ENCODE measurements around the gene ZNF331. TPM values are rescaled to one million over a fixed set of nuclear protein-coding genes. Genes with fewer than 3 reads are reported as not detected.

Gene ZNF331
- total and polyA plus RNA-seq, 2 of the 8 experiments (the other 6 are each of a cell fraction or from before 2014, with no cell fraction given), result 30.0 to 44.1 TPM

DNA sequence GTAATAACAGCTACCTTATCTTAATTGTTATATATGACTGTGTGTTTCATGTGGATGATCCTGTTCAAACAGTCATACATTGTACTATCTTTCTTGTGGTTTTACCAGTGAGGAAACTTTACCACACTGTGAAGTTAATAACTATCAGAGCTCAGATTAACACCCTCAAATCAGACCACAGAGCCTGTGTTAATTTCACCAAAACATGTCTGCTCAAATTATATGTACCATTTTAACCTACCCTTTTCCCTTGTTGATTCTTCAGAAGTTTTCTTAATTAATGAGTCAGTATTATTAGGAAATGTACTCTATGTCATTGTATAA is 1.8 kb upstream of the ZNF331 start:
- CTCF ChIA-PET (ENCODE audit: partially characterized antibody), result no interaction called here
- TF ChIP-seq MAX (IDR thresholded peaks at IDR 0.05) (no peak), POU5F1 (IDR thresholded peaks at IDR 0.05; ENCODE audit: low read depth, low read length) (no peak), POLR2AphosphoS5 (IDR thresholded peaks at IDR 0.05; ENCODE audit: low read depth, low read length) (no peak), HDAC2 (IDR thresholded peaks at IDR 0.05; ENCODE audit: borderline replicate concordance in 1 of 2, low read depth in 2 of 2, low read length in 2 of 2) (no peak), CBX8 (IDR thresholded peaks at IDR 0.05; ENCODE audit: borderline replicate concordance, low read depth, low read length) (no peak), SIX5 (IDR thresholded peaks at IDR 0.05; ENCODE audit: low read depth, low read length) (no peak), SIN3A (conservative IDR thresholded peaks at IDR 0.05 in 1 of 2, IDR thresholded peaks at IDR 0.05 in 1 of 2; ENCODE audit: low read depth in 1 of 2, low read length in 2 of 2) (no peak), RXRA (IDR thresholded peaks at IDR 0.05; ENCODE audit: insufficient read depth, low read depth, low read length) (no peak), NRF1 (IDR thresholded peaks at IDR 0.05; ENCODE audit: low read depth, low read length) (no peak), KDM1A (IDR thresholded peaks at IDR 0.05; ENCODE audit: borderline replicate concordance, low read length) (no peak), HDAC6 (IDR thresholded peaks at IDR 0.05; ENCODE audit: low read depth, low read length) (no peak)
- TF ChIP-seq, protein P1, sequence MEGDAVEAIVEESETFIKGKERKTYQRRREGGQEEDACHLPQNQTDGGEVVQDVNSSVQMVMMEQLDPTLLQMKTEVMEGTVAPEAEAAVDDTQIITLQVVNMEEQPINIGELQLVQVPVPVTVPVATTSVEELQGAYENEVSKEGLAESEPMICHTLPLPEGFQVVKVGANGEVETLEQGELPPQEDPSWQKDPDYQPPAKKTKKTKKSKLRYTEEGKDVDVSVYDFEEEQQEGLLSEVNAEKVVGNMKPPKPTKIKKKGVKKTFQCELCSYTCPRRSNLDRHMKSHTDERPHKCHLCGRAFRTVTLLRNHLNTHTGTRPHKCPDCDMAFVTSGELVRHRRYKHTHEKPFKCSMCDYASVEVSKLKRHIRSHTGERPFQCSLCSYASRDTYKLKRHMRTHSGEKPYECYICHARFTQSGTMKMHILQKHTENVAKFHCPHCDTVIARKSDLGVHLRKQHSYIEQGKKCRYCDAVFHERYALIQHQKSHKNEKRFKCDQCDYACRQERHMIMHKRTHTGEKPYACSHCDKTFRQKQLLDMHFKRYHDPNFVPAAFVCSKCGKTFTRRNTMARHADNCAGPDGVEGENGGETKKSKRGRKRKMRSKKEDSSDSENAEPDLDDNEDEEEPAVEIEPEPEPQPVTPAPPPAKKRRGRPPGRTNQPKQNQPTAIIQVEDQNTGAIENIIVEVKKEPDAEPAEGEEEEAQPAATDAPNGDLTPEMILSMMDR (IDR thresholded peaks at IDR 0.05; ENCODE audit: control extremely low read depth in 1 of 3, insufficient read depth in 1 of 3, low read depth in 1 of 3, low read length in 3 of 3), result no peak

More for the DNA sequence above, 1.8 kb upstream of the ZNF331 start:
- peaks cover 2% of the 10 kb centered on the region in 2 experiments for H4K20me1 ChIP-seq (replicated peaks in 1 of 2; ENCODE audit: control insufficient read depth in 1 of 2, insufficient read depth in 2 of 2, low read length in 2 of 2)
- H4K5ac ChIP-seq (ENCODE audit: insufficient read length, low read depth, low read length), result no peak overlapping the region
- no peak overlapping the region for H2BK120ac ChIP-seq (replicated peaks; ENCODE audit: low read depth, low read length)
- no peak overlapping the region for H3K56ac ChIP-seq (replicated peaks; ENCODE audit: insufficient read length, low read depth, low read length)
- H3K79me2 ChIP-seq (ENCODE audit: control insufficient read depth in 1 of 2, insufficient read depth in 2 of 2, low read length in 2 of 2), result no peaks in the 10 kb centered on the region; a peak in 1 of 4 replicates
- peaks cover 0 to 5% (median 0%) of the 10 kb centered on the region in 4 experiments; a peak in 2 of 7 replicates for H3K4me1 ChIP-seq (replicated peaks in 1 of 4; ENCODE audit: control insufficient read depth in 3 of 4, insufficient read depth in 4 of 4, low read length in 3 of 4)
- FAIRE-seq (no peak), DNase-seq (ENCODE audit: low read depth in 1 of 2, low spot score in 2 of 2) (no peak)
- H4K8ac ChIP-seq (ENCODE audit: extremely low read depth, insufficient read depth, low read length), result no peak overlapping the region
- no peak overlapping the region for H3K4me3 ChIP-seq (ENCODE audit: extremely low read depth in 1 of 4, insufficient read depth in 2 of 4, low read depth in 3 of 4, low read length in 4 of 4)
- H3K9ac ChIP-seq (replicated peaks in 1 of 4; ENCODE audit: extremely low read depth in 1 of 4, low read depth in 3 of 4, low read length in 3 of 4), result no peak overlapping the region
- no peak overlapping the region for H2BK15ac ChIP-seq (ENCODE audit: low read length)
- H3K14ac ChIP-seq (ENCODE audit: insufficient read length), result no peak overlapping the region
- H3K18ac ChIP-seq (ENCODE audit: extremely low read depth, low read length), result no peak overlapping the region
- H3K4me2 ChIP-seq (ENCODE audit: insufficient read depth in 1 of 2, low read depth in 2 of 2, low read length in 2 of 2), result no peak overlapping the region
- H3K4ac ChIP-seq (replicated peaks; ENCODE audit: insufficient read length, low read depth, low read length), result no peak overlapping the region
- no peak overlapping the region for H2AK5ac ChIP-seq (ENCODE audit: low read depth, low read length)
- POLR2A ChIA-PET (ENCODE audit: partially characterized antibody), result no interaction called here
- no peak overlapping the region for H3K23ac ChIP-seq (ENCODE audit: insufficient read length)
- H3K36me3 ChIP-seq (ENCODE audit: control insufficient read depth in 2 of 4, insufficient read depth in 4 of 4, low read length in 3 of 4), result peaks cover 5 to 12% (median 12%) of the 10 kb centered on the region in 4 experiments; a peak in 7 of 8 replicates
- no peaks in the 10 kb centered on the region for H3K27me3 ChIP-seq (replicated peaks in 1 of 4; ENCODE audit: control insufficient read depth in 3 of 4, extremely low read depth in 1 of 4, insufficient read depth in 3 of 4, low read length in 3 of 4)
- H3K23me2 ChIP-seq (ENCODE audit: low read depth, low read length), result peaks cover 6% of the 10 kb centered on the region; the same call in 1 of the 2 replicates
- H3K27ac ChIP-seq (ENCODE audit: low read depth, low read length), result no peak overlapping the region
- no peaks in the 10 kb centered on the region for H3K79me1 ChIP-seq (ENCODE audit: low read depth, low read length)
- H2AFZ ChIP-seq (ENCODE audit: low read length), result no peak overlapping the region
- no peak overlapping the region for H2BK5ac ChIP-seq (ENCODE audit: low read depth, low read length)
- H3K9me3 ChIP-seq (ENCODE audit: insufficient read depth in 2 of 2, low read depth in 1 of 2, low read length in 1 of 2), result no peaks in the 10 kb centered on the region
- H2BK12ac ChIP-seq (ENCODE audit: low read depth, low read length), result no peak overlapping the region
- no peak overlapping the region for H2BK20ac ChIP-seq (ENCODE audit: low read length)
- no peak overlapping the region for H4K91ac ChIP-seq (replicated peaks; ENCODE audit: insufficient read length, low read length)

Data from H1 (cell line).